ENCODE measurements around the gene RLN3.

RLN3 gene

GRCh38 chr19:14027856-14028450 lies at the start of gene RLN3:
Gene RLN3, plus strand, starts transcription at chr19:14028148. Its CDS starts 57 bp downstream, at chr19:14028205.
- H3K4me3 ChIP-seq (ENCODE audit: low read depth, low read length): no peak within 1 kb of the TSS
- no peak for TF ChIP-seq CTCF (IDR thresholded peaks at IDR 0.05; ENCODE audit: control insufficient read depth, extremely low read depth, insufficient read depth)
- no peak for DNase-seq (ENCODE audit: low read depth)

- TF ChIP-seq CTCF (IDR thresholded peaks at IDR 0.05; ENCODE audit: control insufficient read depth, extremely low read depth, insufficient read depth): no peak
- no peak for DNase-seq (ENCODE audit: low read depth)
- no peak overlapping the region for H3K4me3 ChIP-seq (ENCODE audit: low read depth, low read length)
Measured at GRCh38 chr19:13978351-13979243, 49.4 kb upstream of the RLN3 start.

- no peak overlapping the region for H3K4me3 ChIP-seq (ENCODE audit: low read depth, low read length)
- no peak for DNase-seq (ENCODE audit: low read depth)
- no peak for TF ChIP-seq CTCF (IDR thresholded peaks at IDR 0.05; ENCODE audit: control insufficient read depth, extremely low read depth, insufficient read depth)
Measured at GRCh38 chr19:13979244-13979615, 48.7 kb upstream of the RLN3 start.

- DNase-seq (ENCODE audit: low read depth): no peak
- no peak for TF ChIP-seq CTCF (IDR thresholded peaks at IDR 0.05; ENCODE audit: control insufficient read depth, extremely low read depth, insufficient read depth)
- no peak overlapping the region for H3K4me3 ChIP-seq (ENCODE audit: low read depth, low read length)
Measured at GRCh38 chr19:13979686-13980085, 48.3 kb upstream of the RLN3 start.

GRCh38 chr19:13980340-13980739 lies 47.6 kb upstream of the RLN3 start:
- TF ChIP-seq CTCF (IDR thresholded peaks at IDR 0.05; ENCODE audit: control insufficient read depth, extremely low read depth, insufficient read depth): no peak
- H3K4me3 ChIP-seq (ENCODE audit: low read depth, low read length): no peak overlapping the region
- no peak for DNase-seq (ENCODE audit: low read depth)

GRCh38 chr19:13981021-13981420 lies 46.9 kb upstream of the RLN3 start:
- H3K4me3 ChIP-seq (ENCODE audit: low read depth, low read length): no peak overlapping the region
- no peak for DNase-seq (ENCODE audit: low read depth)
- no peak for TF ChIP-seq CTCF (IDR thresholded peaks at IDR 0.05; ENCODE audit: control insufficient read depth, extremely low read depth, insufficient read depth)

All from LNCaP clone FGC (cell line).